Smooth muscle cell (in vitro differentiated cells): ENCODE data around the gene PDE8B. TPM values are rescaled to one million over a fixed set of nuclear protein-coding genes. Genes with fewer than 3 reads are reported as not detected.
A peak's percentile ranks its signal among the peaks of the same experiment; 100 is the strongest.

Experiments
- DNase-seq: peaks from one replicate; lab custom pipeline; 2025; ENCODE audit not compliant: unreplicated experiment; lab: John Stamatoyannopoulos, UW
- H2AFZ ChIP-seq: fragments of 200-600 bp; sonication (generic); 2 replicates; pipeline ENCODE4 v1.6.0; 2016; ENCODE audit warnings: antibody characterized with exemption, low read depth, mild to moderate bottlenecking
- H3F3A ChIP-seq: fragments of 200-600 bp; sonication (generic); 2 replicates; pipeline ENCODE4 v1.6.0; 2017; ENCODE audit warnings: antibody characterized with exemption, low read depth
- H3K27ac ChIP-seq: fragments of 200-600 bp; sonication (generic); 2 replicates; pipeline ENCODE4 v1.5.1; 2016; ENCODE audit warnings: low read depth, mild to moderate bottlenecking
- H3K27me3 ChIP-seq: fragments of 200-600 bp; sonication (generic); 2 replicates; pipeline ENCODE4 v1.6.1; 2016; ENCODE audit warnings: low read depth, mild to moderate bottlenecking
- H3K36me3 ChIP-seq: fragments of 200-600 bp; sonication (generic); 2 replicates; pipeline ENCODE4 v1.5.1; 2016; ENCODE audit warnings: low read depth
- H3K4me1 ChIP-seq: fragments of 200-600 bp; sonication (generic); 2 replicates; pipeline ENCODE4 v1.5.1; 2016; ENCODE audit warnings: low read depth
- H3K4me2 ChIP-seq: fragments of 200-600 bp; sonication (generic); 2 replicates; pipeline ENCODE4 v1.6.0; 2016; ENCODE audit warnings: mild to moderate bottlenecking
- H3K4me3 ChIP-seq: fragments of 200-600 bp; sonication (generic); 2 replicates; pipeline ENCODE4 v1.5.1; 2016; ENCODE audit warnings: mild to moderate bottlenecking
- H3K79me2 ChIP-seq: fragments of 200-600 bp; sonication (generic); 2 replicates; pipeline ENCODE4 v1.6.0; 2016; ENCODE audit warnings: low read depth, mild to moderate bottlenecking
- H3K9ac ChIP-seq: fragments of 200-600 bp; sonication (generic); 2 replicates; pipeline ENCODE4 v1.6.0; 2016; ENCODE audit warnings: low read depth
- H3K9me3 ChIP-seq: fragments of 200-600 bp; sonication (generic); replicated peaks from 2 replicates; pipeline ENCODE4 v1.5.1; 2016; ENCODE audit warnings: low read depth
- H4K20me1 ChIP-seq: fragments of 200-600 bp; sonication (generic); 2 replicates; pipeline ENCODE4 v1.6.0; 2016; ENCODE audit warnings: low read depth
- CTCF ChIP-seq: fragments of 200-600 bp; sonication (generic); IDR thresholded peaks from 2 replicates; pipeline ENCODE4 v1.5.1; 2017; ENCODE audit warnings: borderline replicate concordance, mild to moderate bottlenecking, antibody characterized with exemption; ENCODE audit not compliant: insufficient read depth, poor library complexity, severe bottlenecking
- WGBS: methylation state at CpG from one replicate; pipeline ENCODE4 v1.1.7; 2016; ENCODE audit warnings: low lambda C conversion rate; 5-methylcytosine and 5-hydroxymethylcytosine counted together
- polyA plus RNA-seq: library from polyadenylated mRNA; unstranded; fragments of >200 nt; fragmentation: Nextera tagmentation; extraction: Ambion mirVana; gene quantifications from 2 replicates; pipeline ENCODE4 v1.2.1, GENCODE V29; 2016
- total RNA-seq: library from RNA; depleted of rRNA; stranded (reverse); fragments of >200 nt; gene quantifications from 2 replicates; pipeline ENCODE4 v1.2.3, GENCODE V29; 2014

The PDE8B gene
- total and polyA plus RNA-seq, 2 experiments from 2014 or later: 0.13 to 0.18 TPM

- DNase-seq: no peak
- Histone ChIP-seq H3K4me2 (no peak overlapping the region), H3K4me3 (no peak overlapping the region), H4K20me1 (no peaks in the 10 kb centered on the region), H3K27me3 (no peaks in the 10 kb centered on the region), H3K27ac (no peak overlapping the region), H3K4me1 (no peaks in the 10 kb centered on the region), H2AFZ (no peak overlapping the region), H3K36me3 (no peaks in the 10 kb centered on the region), H3K79me2 (no peaks in the 10 kb centered on the region), H3K9me3 (no peaks in the 10 kb centered on the region), H3F3A (no peaks in the 10 kb centered on the region), H3K9ac (no peak overlapping the region)
- 94% methylated on average over 2 of the region's 2 CpGs for WGBS
- no peak for TF ChIP-seq CTCF
These were observed 212.7 kb downstream of the PDE8B start for GRCh38 chr5:77423022-77423750.

GRCh38 chr5:77424921-77425320 is 214.4 kb downstream of the PDE8B start:
- Histone ChIP-seq H3K27me3 (no peaks in the 10 kb centered on the region), H3K79me2 (no peaks in the 10 kb centered on the region), H3K36me3 (no peaks in the 10 kb centered on the region), H3K4me3 (no peak overlapping the region), H4K20me1 (no peaks in the 10 kb centered on the region), H2AFZ (no peak overlapping the region), H3K4me1 (no peaks in the 10 kb centered on the region), H3K9me3 (no peaks in the 10 kb centered on the region), H3F3A (no peaks in the 10 kb centered on the region), H3K9ac (no peak overlapping the region), H3K4me2 (no peak overlapping the region), H3K27ac (no peak overlapping the region)
- no peak for DNase-seq
- WGBS: 81% methylated on average over 2 of the region's 2 CpGs
- no peak for TF ChIP-seq CTCF

- H3K79me2 ChIP-seq: no peaks in the 10 kb centered on the region
- H3K4me2 ChIP-seq: peak overlapping the region; percentile 23
- no peaks in the 10 kb centered on the region for H3K4me1 ChIP-seq
- H3K4me3 ChIP-seq: no peak overlapping the region
- no peak overlapping the region for H2AFZ ChIP-seq
- H3K9ac ChIP-seq: no peak overlapping the region
- DNase-seq: no peak
- H3K27ac ChIP-seq: peak overlapping the region; percentile 69
- no peaks in the 10 kb centered on the region for H3K36me3 ChIP-seq
- H4K20me1 ChIP-seq: no peaks in the 10 kb centered on the region
- H3F3A ChIP-seq: no peaks in the 10 kb centered on the region
- TF ChIP-seq CTCF: no peak
- WGBS: 98% methylated on average over 5 of the region's 5 CpGs
- H3K27me3 ChIP-seq: no peaks in the 10 kb centered on the region
- H3K9me3 ChIP-seq: no peaks in the 10 kb centered on the region
These were observed 214.9 kb downstream of the PDE8B start for GRCh38 chr5:77425420-77425819.
